ENCODE results near the gene UNC13A. TPM values are rescaled to one million over a fixed set of nuclear protein-coding genes. Genes with fewer than 3 reads are reported as not detected.

UNC13A gene
- polyA plus RNA-seq, 1 donor from 2014 or later: 7.8 TPM

DNA sequence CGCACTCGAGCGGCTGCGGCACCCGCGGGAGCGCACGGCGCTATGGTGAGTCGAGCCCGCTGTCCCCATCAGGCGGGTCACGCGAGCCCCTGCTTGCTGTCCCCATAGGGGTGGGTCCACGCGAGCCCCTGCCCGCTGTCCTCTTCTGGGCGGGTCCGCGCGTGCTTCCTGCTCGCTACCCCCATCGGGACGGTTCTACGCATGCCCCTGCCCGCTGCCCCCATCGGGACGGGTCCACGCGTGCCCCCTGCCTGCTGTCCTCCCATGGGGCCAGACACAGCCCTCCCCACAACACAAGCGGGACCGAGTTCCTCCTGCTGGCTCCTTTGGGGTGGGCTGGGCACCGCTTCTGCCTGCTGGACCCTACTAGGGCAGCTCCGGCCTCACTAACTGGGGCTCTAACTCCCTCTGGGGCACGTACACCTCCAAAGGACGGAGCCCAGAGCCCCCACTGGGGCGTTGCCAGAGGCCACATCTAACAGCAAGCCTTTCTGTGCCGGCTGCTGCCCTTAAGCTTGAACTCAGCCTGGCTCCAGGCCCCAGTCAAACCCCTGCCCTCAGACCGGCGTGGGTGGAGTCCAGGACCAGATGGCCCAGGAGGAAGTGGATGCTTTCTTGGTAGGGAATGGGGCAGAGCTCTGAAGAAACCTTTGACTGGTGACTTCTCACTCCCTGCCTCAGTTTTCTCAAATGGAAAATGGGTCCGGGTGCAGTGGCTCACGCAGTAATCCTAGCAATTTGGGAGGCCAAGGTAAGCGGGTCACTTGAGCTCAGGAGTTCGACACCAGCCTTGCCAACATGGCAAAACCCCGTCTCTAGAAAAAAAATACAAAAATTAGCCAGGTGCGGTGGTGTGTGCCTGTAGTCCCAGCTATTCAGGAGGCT, 132.0 kb downstream of the UNC13A start:
- Histone ChIP-seq H3K4me2 (ENCODE audit: low read length) (peak overlapping the region; percentile 54), H3K27me3 (ENCODE audit: insufficient read depth, low read depth, low read length) (no peaks in the 10 kb centered on the region), H3K27ac (ENCODE audit: low read length) (no peak overlapping the region), H3F3A (ENCODE audit: insufficient read depth, low read length, poor library complexity, severe bottlenecking) (no peaks in the 10 kb centered on the region), H3K9me3 (ENCODE audit: low read length) (no peaks in the 10 kb centered on the region), H3K36me3 (ENCODE audit: insufficient read depth, low read length) (no peaks in the 10 kb centered on the region), H3K9me2 (ENCODE audit: insufficient read depth, low read length) (no peaks in the 10 kb centered on the region), H2AFZ (ENCODE audit: low read depth, low read length) (peak overlapping the region; percentile 51), H3K4me3 (ENCODE audit: low read length) (peak overlapping the region; percentile 99), H4K20me1 (ENCODE audit: insufficient read depth) (no peaks in the 10 kb centered on the region), H3K9ac (ENCODE audit: low read length) (peak overlapping the region; percentile 68), H3K79me2 (replicated peaks; ENCODE audit: insufficient read depth, low read length) (no peaks in the 10 kb centered on the region)
- TF ChIP-seq MXI1 (conservative IDR thresholded peaks at IDR 0.05; ENCODE audit: poor library complexity, severe bottlenecking): peak; percentile 81
- TF ChIP-seq, protein P1, sequence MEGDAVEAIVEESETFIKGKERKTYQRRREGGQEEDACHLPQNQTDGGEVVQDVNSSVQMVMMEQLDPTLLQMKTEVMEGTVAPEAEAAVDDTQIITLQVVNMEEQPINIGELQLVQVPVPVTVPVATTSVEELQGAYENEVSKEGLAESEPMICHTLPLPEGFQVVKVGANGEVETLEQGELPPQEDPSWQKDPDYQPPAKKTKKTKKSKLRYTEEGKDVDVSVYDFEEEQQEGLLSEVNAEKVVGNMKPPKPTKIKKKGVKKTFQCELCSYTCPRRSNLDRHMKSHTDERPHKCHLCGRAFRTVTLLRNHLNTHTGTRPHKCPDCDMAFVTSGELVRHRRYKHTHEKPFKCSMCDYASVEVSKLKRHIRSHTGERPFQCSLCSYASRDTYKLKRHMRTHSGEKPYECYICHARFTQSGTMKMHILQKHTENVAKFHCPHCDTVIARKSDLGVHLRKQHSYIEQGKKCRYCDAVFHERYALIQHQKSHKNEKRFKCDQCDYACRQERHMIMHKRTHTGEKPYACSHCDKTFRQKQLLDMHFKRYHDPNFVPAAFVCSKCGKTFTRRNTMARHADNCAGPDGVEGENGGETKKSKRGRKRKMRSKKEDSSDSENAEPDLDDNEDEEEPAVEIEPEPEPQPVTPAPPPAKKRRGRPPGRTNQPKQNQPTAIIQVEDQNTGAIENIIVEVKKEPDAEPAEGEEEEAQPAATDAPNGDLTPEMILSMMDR (IDR thresholded peaks at IDR 0.05; ENCODE audit: poor library complexity, severe bottlenecking): peak; percentile 13
- no peak for TF ChIP-seq SMC3 (conservative IDR thresholded peaks at IDR 0.05; ENCODE audit: poor library complexity)

DNA sequence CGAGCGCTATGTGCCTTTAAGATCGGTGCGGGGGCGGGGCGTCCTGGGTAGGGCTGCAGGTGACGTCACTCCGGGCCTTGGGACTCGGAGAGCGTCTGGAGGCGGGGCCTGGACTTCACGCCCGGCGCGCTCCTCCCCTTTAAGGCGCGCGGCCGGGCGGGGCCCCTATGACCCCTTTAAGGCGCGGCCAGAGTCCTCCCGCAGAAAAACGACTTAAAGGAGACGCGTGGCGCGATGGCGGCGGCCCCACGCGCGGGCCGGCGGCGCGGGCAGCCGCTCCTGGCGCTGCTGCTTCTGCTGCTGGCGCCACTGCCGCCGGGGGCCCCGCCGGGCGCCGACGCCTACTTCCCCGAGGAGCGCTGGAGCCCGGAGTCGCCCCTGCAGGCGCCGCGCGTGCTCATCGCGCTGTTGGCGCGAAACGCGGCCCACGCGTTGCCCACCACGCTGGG, 132.7 kb downstream of the UNC13A start, which contains the start of gene COLGALT1:
TSS of gene COLGALT1 (plus strand) at position 170 of the 449 bp plus-strand sequence. CDS start at position 235, 65 bp downstream.
- H4K20me1 ChIP-seq (ENCODE audit: insufficient read depth): no peaks in the 10 kb centered on the region

More for the DNA sequence above, 132.7 kb downstream of the UNC13A start, which contains the start of gene COLGALT1:
- no peaks in the 10 kb centered on the region for H3K79me2 ChIP-seq (replicated peaks; ENCODE audit: insufficient read depth, low read length)
- peak within 1 kb of the TSS; percentile 68 for H3K9ac ChIP-seq (ENCODE audit: low read length)
- H3K27ac ChIP-seq (ENCODE audit: low read length): no peak within 1 kb of the TSS
- H3K9me2 ChIP-seq (ENCODE audit: insufficient read depth, low read length): no peaks in the 10 kb centered on the region
- H3F3A ChIP-seq (ENCODE audit: insufficient read depth, low read length, poor library complexity, severe bottlenecking): no peaks in the 10 kb centered on the region
- peak; percentile 97 for TF ChIP-seq MXI1 (conservative IDR thresholded peaks at IDR 0.05; ENCODE audit: poor library complexity, severe bottlenecking)
- TF ChIP-seq, protein P2, sequence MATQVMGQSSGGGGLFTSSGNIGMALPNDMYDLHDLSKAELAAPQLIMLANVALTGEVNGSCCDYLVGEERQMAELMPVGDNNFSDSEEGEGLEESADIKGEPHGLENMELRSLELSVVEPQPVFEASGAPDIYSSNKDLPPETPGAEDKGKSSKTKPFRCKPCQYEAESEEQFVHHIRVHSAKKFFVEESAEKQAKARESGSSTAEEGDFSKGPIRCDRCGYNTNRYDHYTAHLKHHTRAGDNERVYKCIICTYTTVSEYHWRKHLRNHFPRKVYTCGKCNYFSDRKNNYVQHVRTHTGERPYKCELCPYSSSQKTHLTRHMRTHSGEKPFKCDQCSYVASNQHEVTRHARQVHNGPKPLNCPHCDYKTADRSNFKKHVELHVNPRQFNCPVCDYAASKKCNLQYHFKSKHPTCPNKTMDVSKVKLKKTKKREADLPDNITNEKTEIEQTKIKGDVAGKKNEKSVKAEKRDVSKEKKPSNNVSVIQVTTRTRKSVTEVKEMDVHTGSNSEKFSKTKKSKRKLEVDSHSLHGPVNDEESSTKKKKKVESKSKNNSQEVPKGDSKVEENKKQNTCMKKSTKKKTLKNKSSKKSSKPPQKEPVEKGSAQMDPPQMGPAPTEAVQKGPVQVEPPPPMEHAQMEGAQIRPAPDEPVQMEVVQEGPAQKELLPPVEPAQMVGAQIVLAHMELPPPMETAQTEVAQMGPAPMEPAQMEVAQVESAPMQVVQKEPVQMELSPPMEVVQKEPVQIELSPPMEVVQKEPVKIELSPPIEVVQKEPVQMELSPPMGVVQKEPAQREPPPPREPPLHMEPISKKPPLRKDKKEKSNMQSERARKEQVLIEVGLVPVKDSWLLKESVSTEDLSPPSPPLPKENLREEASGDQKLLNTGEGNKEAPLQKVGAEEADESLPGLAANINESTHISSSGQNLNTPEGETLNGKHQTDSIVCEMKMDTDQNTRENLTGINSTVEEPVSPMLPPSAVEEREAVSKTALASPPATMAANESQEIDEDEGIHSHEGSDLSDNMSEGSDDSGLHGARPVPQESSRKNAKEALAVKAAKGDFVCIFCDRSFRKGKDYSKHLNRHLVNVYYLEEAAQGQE (IDR thresholded peaks at IDR 0.05; ENCODE audit: borderline replicate concordance): no peak
- TF ChIP-seq EP300 (conservative IDR thresholded peaks at IDR 0.05; ENCODE audit: poor library complexity, severe bottlenecking): peak; percentile 52
- no peak for TF ChIP-seq POLR2AphosphoS5 (IDR thresholded peaks at IDR 0.05)
- peak; percentile 38 for TF ChIP-seq SMC3 (conservative IDR thresholded peaks at IDR 0.05; ENCODE audit: poor library complexity)
- TF ChIP-seq, protein P1 (IDR thresholded peaks at IDR 0.05; ENCODE audit: poor library complexity, severe bottlenecking): peak; percentile 22
- H3K27me3 ChIP-seq (ENCODE audit: insufficient read depth, low read depth, low read length): no peaks in the 10 kb centered on the region
- H3K4me3 ChIP-seq (ENCODE audit: low read length): peak within 1 kb of the TSS; percentile 99
- no peaks in the 10 kb centered on the region for H3K36me3 ChIP-seq (ENCODE audit: insufficient read depth, low read length)
- no peaks in the 10 kb centered on the region for H3K9me3 ChIP-seq (ENCODE audit: low read length)
- H2AFZ ChIP-seq (ENCODE audit: low read depth, low read length): peak within 1 kb of the TSS; percentile 51
- H3K4me2 ChIP-seq (ENCODE audit: low read length): peak within 1 kb of the TSS; percentile 54

All from neural cell (in vitro differentiated cells).